ENCODE results near the gene DSG2. TPM values are rescaled to one million over a fixed set of nuclear protein-coding genes. Genes with fewer than 3 reads are reported as not detected.

Gene DSG2
- total and polyA plus RNA-seq, 9 donors: 13.7 to 43.7 (median 21.9) TPM

DNA sequence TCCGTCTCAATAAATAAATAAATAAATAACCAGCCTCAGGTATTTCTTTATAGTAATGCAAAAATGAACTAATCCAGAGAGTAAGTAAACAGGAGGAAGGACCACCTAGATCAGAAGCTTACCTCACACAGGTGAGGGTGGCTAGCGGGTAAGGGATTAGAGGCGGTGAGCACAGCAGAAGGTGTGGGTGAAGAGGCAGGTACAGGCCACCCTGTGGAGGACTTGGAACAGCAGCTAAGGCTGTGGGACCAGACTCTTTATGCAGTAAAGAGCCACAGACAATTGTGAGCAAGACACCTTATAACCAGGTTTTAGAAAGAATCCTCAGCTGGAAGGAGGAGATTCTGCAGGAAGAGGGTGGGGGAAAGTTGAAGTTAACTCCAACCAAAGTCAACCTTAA lies 59.5 kb downstream of the DSG2 start:
- Histone ChIP-seq H3K36me3 (no peaks in the 10 kb centered on the region), H3K4me1 (ENCODE audit: insufficient read depth) (no peaks in the 10 kb centered on the region), H3K4me3 (no peak overlapping the region), H3K27ac (no peak overlapping the region), H3K27me3 (no peaks in the 10 kb centered on the region), H3K9me3 (no peaks in the 10 kb centered on the region)
- DNase-seq: no peak
- no peak for TF ChIP-seq EP300 (IDR thresholded peaks at IDR 0.05)
- no peak for TF ChIP-seq POLR2A (IDR thresholded peaks at IDR 0.05)
- TF ChIP-seq CTCF (IDR thresholded peaks at IDR 0.05): no peak
- intact Hi-C loops (cut with DNase I): loop anchor here (5.0 to 10.0 kb wide), 3 partner anchors 165 to 417 kb away; no protein-coding TSS in a partner anchor
- 91 to 95% (median 92%) methylated on average over 3 of the region's 3 CpGs for WGBS, 3 donors

DNA sequence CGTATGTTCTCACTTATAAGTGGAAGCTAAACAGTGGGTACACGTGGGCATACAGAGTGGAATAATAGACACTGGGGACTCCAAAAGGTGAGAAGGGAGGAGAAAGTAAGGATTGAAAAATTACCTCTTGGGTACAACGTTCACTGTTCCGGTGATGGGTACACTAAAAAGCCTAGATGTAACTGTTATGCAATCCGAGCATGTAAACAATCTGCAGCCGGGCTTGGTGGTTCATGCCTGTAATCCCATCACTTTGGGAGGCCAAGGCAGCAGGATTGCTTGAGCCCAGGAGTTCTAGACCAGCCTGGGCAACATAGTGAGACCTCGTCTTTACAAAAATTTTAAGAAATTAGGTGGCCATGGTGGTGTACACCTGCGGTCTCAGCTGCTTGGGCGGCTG lies 60.6 kb downstream of the DSG2 start:
- H3K9me3 ChIP-seq: no peaks in the 10 kb centered on the region
- no peak for TF ChIP-seq POLR2A (IDR thresholded peaks at IDR 0.05)
- TF ChIP-seq EP300 (IDR thresholded peaks at IDR 0.05): no peak
- no peak for TF ChIP-seq CTCF (IDR thresholded peaks at IDR 0.05)
- no peak overlapping the region for H3K4me3 ChIP-seq
- 76 to 78% (median 78%) methylated on average over 9 of the region's 9 CpGs for WGBS, 3 donors
- DNase-seq: no peak
- no peaks in the 10 kb centered on the region for H3K27me3 ChIP-seq
- intact Hi-C loops (cut with DNase I): loop anchor here (5.0 to 10.0 kb wide), 3 partner anchors 164 to 416 kb away; no protein-coding TSS in a partner anchor
- H3K36me3 ChIP-seq: no peaks in the 10 kb centered on the region
- no peak overlapping the region for H3K27ac ChIP-seq
- no peaks in the 10 kb centered on the region for H3K4me1 ChIP-seq (ENCODE audit: insufficient read depth)

DNA sequence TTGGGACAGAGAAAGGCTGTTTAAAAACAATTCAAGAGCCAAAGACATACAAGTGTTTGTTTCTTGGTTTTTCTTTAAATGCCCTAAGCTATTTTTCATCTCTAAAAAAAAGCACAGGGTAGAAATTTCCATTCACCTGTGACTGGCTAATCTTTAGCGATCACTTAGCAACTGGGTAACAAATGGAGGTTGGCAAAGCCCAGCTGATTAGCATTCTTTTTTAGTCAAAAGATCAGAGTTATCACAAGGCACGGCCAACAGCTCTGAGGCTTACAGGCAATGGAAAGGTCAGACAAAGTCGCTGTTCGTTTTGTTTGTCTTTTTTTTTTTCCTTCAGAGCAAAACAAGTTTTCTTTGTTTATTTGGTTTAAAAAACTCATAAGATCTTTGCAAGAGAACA lies 64.7 kb downstream of the DSG2 start:
- Histone ChIP-seq H3K9me3 (no peaks in the 10 kb centered on the region), H3K27ac (no peak overlapping the region), H3K4me1 (ENCODE audit: insufficient read depth) (no peaks in the 10 kb centered on the region), H3K4me3 (no peak overlapping the region), H3K36me3 (no peaks in the 10 kb centered on the region), H3K27me3 (no peaks in the 10 kb centered on the region)
- DNase-seq: no peak
- TF ChIP-seq CTCF (IDR thresholded peaks at IDR 0.05) (no peak), POLR2A (IDR thresholded peaks at IDR 0.05) (no peak), EP300 (IDR thresholded peaks at IDR 0.05) (no peak)
- 24 to 44% (median 33%) methylated on average over 4 of the region's 4 CpGs for WGBS, 3 donors
- intact Hi-C loops (cut with DNase I): no loop called here

- no peak for DNase-seq
- Histone ChIP-seq H3K4me1 (ENCODE audit: insufficient read depth) (no peaks in the 10 kb centered on the region), H3K36me3 (no peaks in the 10 kb centered on the region), H3K27me3 (no peaks in the 10 kb centered on the region), H3K27ac (no peak overlapping the region), H3K4me3 (no peak overlapping the region), H3K9me3 (no peaks in the 10 kb centered on the region)
- WGBS, 3 donors: 0 to 16% (median 0%) methylated on average over 1 of the region's 1 CpG
- intact Hi-C loops (cut with DNase I): no loop called here
- TF ChIP-seq CTCF (IDR thresholded peaks at IDR 0.05) (no peak), POLR2A (IDR thresholded peaks at IDR 0.05) (no peak), EP300 (IDR thresholded peaks at IDR 0.05) (no peak)
These were observed 65.8 kb downstream of the DSG2 start for GRCh38 chr18:31563778-31564177.

Data from ovary (tissue), 9 donors.